Activated T-cell treated with anti-CD3 and anti-CD28 coated beads for 4 hours (primary cell): Measurements from ENCODE around the gene TMEM98.
"Not testable (repeated sequence)": the region's sequence is repeated elsewhere in the genome, so short reads cannot be mapped to it uniquely, and the experiment has no call there.

ENCODE experiments used
- DNase-seq: peaks from one replicate; pipeline ENCODE4 v3.0.0-alpha.2; 2020

The TMEM98 gene

DNA sequence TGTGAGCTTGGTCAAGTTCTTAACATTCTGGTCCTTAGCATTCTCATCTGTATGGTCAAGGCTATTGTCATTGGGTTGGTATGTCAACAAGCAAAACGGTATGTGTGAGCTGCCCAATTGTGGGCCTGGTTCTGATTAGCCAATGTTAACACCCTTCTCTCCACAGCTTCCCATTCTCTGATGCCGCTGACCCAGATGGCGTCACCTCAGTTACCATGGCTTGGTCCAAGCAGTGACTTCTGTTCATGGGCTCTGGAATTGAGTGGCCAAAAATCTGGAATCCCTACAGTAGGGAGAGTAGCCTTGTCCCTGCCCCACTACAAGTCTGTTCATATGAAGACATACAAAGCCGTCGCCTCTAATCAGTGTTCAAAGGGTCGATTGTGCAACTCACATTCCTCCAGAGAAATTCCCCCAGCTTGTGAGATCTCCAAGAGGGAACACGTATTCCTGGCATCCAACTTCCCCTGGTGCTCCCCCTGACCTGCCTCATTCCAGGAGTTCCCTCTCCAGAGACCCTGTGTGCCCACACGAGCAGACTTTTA, 15.8 kb downstream of the TMEM98 start:
- no peak for DNase-seq

DNA sequence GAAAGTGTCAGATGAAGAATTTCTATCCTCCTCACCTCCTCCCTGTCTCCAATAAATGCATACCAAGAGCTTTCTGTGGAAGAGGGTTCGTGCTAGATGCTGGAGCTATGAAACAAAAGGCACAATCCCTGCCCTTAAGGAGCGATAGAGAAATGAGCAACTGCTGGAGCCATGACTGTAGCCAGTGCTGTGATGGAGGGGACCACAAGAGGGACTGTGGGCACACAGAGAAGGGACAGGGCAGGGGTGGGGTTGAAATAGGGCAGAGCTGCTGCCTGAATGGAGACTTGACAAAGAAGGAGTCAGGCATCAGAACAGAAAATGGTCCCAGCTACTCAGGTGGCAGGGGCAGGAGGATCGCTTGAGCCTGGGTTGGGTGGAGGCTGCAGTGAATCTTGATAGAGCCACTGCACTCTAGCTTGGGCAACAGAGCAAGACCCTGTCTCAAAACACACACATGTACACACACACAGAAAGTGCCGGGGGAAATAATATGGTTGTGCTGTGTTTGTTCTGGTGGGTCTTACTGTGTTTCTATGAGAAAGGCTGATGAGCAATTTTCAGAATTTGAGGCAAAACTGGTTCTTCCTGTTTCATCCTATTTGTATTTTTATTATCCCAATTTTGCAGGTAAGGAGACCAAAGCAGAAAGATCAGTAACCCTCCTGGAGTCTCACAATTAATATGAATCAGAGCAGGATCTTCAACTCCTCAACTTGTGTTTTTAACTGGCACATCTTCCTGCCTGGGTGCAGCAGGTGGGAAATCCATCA, 16.5 kb downstream of the TMEM98 start:
- DNase-seq: no peak

DNA sequence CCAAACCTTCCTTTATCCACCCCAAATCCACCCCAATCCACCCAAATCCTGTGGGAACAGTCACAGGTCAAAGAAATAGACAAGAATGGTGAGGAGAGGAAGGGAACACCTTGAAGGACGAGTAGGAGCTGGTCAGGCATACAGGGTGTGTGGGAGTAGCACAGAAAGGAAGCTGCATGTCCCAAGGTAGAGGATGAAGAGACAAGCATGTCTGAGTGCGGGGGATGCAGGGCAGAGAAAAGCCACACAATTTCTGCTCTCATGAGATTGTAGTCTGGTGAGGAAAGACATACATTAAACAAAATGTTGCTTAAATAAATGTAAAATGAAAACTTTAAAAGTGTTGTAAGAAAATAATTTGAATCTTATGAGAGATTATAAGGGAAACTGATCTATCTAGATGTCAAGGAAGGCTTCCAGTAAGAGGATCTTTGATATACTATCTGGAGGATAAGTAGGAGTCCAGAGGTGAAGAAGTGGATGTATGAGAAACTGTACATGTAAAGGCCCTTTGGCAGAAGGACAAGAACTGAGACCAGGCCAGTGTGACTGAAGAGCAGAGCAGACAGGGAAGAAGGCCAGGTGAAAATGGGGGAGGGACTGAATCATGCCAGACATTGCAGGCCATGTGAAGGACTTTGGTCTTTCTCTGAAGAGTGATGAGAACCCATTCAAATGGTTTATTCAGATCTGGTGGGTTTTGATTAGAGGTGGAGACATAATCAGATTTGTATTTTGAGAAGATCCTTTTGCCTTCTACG, 18.6 kb downstream of the TMEM98 start:
- no peak for DNase-seq

DNA sequence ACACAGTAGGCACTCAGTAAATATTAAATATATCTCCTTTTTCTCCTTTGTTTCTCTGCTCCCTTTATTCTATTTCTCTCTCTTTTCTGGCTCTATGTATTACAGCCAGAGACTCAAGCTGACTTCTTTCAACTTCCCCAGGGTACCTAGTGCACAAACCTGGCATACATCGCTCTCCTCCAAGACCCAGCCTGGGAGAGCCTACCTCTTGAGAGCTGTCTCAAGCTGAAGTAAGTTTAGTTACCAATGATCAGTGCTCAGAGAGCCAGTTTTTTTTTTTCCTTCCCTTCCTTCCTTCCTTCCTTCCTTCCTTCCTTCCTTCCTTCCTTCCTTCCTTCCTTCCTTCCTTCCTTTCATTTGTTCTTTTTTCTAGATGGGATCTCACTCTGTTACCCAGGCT, 19.8 kb downstream of the TMEM98 start:
- DNase-seq: no peak

DNA sequence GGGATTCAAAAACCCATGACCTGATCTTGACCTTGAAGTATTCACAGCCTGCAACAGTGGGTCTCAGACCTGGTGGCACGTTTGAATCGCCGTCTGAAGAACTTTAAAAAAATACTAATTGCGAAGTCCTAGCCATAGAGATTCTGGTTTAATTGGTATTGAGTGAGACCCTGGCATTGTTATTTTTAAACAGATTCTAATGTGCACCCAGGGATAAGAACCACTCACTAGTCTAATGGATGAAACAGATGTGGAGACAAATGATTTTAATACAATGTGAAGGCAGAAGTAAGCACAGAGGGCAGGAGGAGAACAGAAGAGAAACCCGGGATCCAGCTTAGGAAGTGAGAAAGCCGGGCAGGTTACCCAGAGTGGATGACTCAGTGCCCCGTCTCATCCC, 21.2 kb downstream of the TMEM98 start:
- no peak for DNase-seq

DNA sequence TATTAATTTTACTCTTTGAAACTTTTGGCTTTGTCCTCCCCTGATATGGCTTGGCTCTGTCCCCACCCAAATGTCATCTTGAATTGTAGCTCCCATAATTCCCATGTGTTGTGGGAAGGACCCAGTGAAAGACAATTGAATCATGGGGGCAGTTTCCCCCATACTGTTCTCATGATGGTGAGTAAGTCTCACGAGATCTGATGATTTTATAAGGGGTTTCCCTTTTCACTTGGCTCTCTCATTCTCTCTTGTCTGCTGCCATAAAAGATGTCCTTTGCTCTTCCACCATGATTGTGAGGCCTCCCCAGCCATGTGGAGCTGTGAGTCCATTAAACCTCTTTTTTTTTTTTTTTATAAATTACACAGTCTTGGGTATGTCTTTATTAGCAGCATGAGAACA, 24.5 kb downstream of the TMEM98 start:
- not testable (repeated sequence) for DNase-seq

DNA sequence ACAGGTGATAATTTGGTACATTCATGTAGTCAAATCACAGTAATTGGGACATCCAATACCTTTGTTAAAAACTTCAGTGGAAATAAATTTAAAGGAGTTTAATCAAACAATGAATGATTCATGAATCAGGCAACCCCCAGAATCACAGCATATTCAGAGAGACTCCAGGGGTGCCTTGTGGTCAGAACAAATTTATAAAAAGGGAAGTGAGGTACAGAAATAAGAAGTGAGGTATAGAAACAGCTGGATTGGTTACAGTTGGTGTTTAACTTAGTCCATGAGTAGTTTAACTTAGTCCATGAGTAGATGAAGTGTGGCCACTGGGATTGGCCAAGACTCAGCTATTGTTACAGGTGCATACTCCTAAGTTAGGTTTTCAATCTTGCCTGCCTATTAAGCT, 25.1 kb downstream of the TMEM98 start:
- DNase-seq: no peak

DNA sequence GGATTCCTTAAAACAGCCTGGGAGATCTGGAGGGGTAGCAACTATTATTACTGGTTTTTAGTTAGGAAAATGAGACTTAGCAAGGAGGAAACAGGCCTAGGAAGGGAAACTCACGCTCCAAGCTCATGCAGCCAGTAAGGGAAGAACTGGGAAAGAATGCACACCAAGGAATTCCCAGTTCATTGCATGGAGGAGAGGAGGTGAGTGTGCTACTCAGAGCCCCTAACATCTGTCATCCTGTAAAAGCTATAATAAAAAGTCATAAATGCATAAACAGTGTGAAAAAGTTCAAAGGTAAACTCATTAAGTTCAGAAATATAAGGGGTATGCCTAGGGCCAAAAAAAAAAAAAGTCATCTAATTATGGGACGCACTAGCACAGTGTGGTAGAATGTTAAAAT, 25.9 kb downstream of the TMEM98 start:
- no peak for DNase-seq

DNA sequence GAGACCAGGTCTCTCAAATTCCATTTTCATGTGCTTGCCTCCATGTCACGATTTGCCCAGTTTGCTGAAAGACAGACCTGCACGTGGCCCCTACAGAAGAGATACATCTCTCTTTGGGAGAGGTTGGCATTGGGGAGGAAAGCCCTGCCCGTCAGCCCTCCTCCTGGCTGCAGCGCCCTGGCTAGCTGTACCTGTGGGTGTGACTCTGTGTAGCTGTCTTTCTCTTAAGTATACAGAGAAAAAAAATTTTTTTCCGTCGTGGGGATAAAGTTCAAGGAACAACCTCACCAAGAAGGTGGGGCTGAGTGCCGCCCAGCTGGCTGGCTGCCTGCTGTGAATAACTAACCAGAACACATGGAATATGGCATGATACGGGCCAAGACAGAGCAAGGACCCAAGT, 26.5 kb downstream of the TMEM98 start:
- DNase-seq: no peak

DNA sequence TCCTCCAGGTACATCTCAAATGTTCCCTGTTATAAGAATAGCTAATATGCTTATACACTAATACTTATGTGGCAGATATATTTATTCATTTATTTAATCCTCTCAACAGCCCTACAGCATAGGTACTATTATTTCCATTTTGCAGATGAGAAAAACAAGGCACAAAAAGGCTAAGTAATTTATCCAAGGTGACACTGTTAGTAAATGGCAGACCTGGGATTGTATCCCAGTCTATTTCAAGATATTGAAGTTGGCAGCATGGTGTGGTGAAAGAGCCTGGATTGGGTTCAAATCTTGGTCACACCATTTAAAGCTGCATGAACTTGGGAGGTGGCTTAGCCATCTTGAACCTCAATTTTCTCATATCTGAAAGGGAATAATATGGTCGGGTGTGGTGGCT, 27.2 kb downstream of the TMEM98 start:
- DNase-seq: no peak

DNA sequence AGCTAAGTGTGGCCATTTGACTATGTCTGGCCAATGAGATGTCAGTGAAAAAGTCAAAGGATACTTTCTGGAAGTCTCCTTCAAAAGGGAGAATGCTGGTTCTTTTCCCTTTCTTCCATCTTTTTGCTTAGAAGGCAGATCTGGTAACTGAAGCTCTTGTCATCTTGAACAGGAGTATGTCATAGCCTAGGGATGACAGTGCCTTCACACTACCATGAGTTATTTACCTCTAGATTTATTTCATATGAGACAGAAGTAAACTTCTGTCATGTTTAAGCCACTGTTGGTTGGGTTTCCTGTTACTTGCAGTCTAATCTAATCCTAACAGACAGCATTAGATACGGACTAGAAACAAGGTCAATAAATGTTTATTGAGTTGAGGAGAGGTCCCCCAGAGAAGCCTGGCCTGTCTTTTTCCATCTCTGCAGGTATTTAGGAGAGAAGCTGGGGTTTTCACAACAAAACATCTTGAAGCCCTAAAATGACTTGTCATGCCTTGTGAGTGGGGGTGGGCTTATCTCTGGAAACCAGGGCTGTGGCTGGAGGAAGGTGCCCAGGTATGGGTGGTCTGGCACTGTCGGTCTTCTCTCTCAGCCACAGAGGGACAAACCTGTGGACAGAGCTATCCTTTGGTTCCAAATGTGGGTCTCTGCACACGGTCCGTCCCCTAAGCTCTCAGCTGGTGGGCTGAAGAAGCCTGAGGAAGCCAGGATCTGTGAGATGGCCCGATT, 28.5 kb downstream of the TMEM98 start:
- no peak for DNase-seq

DNA sequence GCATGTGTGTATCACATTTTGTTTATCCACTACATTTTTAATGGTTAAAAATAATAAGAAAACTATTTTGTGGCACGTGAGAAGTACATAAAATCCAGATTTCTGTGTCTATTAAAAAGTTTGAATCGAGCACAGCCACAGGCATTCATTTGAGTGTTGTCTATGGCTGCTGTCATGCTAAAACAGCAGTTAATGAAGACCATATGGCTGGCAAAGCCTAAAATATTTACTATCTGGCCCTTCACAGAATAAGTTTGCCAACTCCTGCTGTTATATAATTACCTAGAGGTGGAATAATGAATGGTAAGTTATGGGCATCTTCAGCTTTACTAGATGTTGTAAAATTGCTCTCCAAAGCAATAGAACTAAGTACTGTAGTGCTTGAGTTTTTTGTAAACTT, 30.5 kb downstream of the TMEM98 start:
- DNase-seq: no peak

DNA sequence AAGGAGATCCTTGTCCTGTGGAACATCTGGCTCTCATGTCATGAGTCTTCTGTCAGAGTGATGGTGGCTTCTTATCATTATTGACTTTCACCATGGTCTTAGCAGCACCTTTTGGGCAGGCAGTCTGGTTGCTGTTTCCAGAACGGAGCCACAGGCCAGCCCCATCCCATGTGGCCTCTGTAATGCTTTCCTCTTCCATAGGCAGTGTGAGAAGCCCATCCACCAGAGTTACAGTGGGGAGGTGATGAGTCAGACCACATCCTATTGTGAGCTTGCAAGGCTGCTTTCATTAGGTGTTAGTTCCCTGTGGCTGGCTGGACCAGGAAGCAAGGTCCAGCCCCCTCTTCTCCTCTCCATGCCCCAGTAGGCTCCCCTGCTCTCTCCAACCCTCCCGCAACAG, 32.9 kb downstream of the TMEM98 start:
- no peak for DNase-seq

DNA sequence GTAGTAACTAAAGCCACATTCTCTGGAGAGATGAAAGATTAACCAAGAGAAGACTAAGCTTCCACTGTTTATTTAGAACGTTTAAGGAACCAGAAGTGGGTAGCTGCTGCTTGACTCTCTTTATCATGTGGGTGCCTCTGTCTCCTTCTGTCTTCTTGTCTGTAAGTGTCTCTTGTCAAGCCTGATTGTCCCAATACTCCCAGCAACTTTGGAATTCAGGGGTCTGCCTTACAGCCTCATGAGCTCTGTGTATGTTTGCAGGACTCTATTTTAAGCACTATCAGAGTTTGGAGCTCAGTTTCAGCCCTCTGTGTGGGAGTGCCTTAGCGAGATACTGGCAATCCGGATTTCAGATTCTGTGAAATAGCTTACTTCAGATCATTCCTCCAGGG, 34.4 kb downstream of the TMEM98 start:
- DNase-seq: no peak

DNA sequence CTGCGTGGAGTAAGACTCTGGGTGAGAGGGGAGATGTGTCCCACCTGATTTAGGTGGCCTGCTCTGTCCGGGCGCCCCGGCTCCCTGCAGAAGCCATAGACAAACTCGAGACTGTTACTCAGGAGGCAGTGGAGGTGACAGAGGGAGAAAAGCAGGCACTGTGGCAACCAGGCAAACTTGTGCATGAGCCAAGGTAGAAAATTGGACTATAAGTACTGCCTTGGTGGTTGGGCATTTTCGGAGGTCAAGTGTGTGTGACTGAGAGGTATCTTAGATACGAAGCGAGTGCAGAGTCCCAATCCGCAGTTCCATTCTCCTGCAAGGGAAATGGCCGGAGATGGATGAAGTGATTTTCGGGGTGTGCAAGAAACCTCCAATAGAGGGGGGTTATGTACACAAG, 36.6 kb downstream of the TMEM98 start:
- no peak for DNase-seq

DNA sequence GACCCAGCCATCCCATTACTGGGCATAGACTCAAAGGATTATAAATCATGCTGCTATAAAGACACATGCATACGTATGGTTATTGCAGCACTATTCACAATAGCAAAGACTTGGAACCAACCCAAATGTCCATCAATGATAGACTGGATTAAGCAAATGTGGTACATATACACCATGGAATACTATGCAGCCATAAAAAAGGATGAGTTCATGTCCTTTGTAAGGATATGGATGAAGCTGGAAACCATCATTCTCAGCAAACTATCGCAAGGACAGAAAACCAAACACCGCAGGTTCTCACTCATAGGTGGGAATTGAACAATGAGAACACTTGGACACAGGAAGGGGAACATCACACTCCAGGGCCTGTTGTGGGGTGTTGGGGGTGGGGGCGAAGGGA, 41.3 kb downstream of the TMEM98 start:
- DNase-seq: not testable (repeated sequence)

DNA sequence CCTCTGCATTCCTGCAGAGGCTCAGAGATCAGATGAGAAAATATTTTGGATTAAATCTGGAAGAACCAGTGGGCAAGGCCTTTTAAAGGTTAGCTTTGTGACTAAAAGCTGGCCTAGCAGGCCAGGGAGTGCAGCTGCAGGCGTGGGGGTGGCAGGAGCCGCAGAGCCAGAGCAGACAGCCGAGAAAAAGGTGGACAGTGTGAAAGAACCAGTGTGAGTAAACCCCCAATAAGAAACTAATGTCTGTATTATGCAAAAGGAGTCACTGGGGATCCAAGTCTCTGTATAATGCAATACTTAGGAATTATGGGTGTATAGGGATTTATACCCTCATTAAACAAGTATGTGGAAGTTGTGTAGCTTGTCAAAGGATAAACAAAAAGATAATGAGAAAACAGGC, 42.3 kb downstream of the TMEM98 start:
- no peak for DNase-seq

DNA sequence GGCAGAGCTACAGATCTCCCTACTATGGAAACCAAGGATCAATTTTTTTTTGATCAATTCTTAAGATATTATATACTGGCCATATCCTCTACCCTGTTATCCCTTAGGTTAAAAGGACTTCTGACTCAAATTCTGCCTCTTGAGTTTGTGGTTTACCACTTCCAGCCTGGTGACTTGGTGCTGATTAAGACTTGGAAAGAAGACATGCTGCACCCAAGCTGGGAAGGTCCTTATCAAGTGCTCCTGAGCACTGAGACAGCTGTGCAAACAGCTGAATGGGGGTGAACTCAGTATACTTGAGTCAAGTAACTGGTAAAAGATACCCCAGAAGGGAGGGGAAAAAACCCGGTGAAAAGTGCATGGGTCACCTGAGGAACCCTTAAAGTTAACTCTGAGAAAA, 43.2 kb downstream of the TMEM98 start:
- no peak for DNase-seq

DNA sequence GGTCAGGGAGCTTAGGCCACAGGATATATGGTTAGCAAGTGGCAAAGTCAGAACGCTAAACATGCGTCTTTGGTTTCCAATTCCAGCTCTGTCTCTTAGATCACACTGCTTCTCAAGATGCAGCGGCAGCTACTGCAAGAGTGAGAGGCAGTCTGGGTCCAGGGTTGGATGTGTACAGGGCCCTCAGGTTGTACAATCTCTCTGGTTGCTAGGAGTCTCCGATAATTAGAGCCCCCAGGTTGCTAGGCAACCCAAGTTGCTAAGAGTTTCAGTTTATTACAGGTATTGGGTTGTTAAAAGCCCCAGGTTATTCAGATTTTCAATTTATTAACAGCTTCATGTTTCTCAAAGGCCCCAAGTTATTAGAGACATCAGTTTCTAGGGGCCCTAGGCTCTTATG, 48.2 kb downstream of the TMEM98 start:
- no peak for DNase-seq

DNA sequence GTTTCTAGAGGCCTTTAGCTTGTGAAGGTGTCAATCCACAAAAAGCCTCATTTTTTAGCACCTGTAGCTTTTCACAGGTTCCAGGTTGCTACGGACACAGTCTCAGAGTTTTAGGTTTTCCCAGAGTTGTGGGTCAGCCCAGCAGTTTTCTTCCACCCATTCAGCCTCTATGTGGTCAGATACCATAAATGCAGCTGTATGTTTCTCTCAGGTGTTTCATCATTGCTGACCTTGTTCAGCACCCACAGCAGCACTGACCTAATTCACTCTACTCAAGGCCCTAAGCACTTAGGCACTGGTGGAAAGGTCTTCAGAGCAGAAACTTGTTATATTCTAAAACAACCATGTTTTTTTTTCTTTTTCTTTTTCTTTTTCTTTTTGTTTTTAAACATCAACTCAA, 48.7 kb downstream of the TMEM98 start:
- no peak for DNase-seq

DNA sequence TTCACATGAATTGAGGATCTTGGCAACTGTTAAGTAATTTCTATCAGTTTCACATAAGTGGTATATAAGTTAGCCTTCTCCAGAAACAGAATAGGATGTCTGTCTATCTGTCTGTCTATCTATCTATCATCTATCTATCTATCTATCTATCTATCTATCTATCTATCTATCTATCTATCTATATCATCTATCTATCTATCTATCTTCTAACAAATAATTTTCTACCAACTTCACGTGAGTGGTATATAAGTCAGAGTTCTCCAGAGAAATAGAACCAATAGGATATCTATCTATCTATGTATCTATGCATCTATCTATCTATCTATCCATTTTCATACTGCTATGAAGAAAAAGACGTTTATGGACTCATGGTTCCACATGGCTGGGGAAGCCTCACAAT, 52.3 kb downstream of the TMEM98 start:
- DNase-seq: no peak

DNA sequence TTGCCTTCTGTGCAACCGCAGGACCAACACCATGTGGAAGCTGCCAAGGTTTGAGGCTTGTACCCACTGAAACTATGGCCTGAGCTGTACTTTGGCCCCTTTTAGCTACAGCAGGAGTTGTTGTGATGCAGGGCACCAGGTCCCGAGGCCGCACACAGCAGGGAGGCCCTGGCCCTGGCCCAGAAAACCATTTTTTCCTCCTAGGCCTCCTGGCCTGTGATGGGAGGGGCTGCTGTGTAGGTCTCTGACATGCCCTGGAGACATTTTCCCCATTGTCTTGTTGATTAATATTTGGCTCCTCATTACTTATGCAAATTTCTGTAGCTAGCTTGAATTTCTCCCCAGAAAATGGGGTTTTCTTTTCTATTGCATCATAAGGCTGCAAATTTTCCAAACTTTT, 53.7 kb downstream of the TMEM98 start:
- not testable (repeated sequence) for DNase-seq

DNA sequence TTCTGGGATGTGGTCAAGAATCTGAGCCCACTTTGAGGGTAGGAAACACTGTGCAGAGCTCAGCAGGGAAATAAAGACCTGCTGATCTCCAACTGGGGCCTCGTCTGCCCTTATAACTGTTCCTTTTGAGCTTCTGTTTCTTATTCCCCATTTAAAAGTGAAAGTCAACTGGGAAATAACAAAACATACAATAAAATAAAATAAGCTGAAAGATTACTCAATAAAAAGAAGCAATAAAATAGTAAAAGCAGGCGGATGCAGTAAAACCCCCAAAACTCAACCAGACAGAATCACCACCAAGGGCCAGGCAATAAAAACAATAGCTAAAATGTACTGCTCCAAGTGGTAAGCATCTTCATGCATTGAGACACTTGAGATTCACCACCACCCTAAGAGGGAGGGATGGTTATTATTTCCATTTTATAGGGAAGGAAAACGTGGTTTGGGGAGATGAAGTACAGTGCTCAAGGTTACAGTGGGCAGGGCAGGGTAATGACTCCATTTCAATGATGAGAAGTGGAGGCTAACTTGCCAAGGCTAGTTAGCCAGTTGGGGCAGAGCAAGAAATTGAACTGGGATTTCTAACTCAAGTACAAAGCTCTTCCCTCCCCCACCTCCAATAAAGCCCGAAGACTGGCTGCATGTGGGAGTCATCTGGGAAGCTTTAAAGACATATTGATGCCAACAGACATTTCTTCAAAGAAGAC, 57.2 kb downstream of the TMEM98 start:
- DNase-seq: no peak
